ENCODE data around the gene CCND1. TPM values are rescaled to one million over a fixed set of nuclear protein-coding genes. Genes with fewer than 3 reads are reported as not detected.
"Not testable (repeated sequence)": the region's sequence is repeated elsewhere in the genome, so short reads cannot be mapped to it uniquely, and the experiment has no call there.

The CCND1 gene
- total and polyA plus RNA-seq, 2 of the 8 experiments (the other 6 are each of a cell fraction or from before 2014, with no cell fraction given) = 64.5 to 170 TPM

DNA sequence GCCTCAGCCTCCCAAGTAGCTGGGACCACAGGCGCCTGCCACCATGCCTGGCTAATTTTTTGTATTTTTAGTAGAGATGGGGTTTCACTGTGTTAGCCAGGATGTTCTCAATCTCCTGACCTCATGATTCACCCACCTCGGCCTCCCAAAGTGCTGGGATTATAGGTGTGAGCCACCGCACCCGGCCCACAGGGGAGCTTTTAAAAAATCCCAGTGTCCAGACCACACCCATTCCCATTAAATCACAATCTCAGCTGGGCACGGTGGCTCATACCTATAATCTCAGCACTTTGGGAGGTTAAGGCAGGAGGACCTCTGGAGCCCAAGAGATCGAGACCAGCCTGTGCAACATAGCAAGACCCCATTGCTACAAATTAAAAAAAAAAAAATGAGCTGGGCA lies 55.0 kb downstream of the CCND1 start:
- ChIA-PET CTCF (ENCODE audit: partially characterized antibody) (interaction anchor here (0.9 to 3.6 kb wide), 5 partner anchors 11 to 496 kb away, joined by 3 to 20 read pairs (median 5); no protein-coding TSS in a partner anchor), POLR2A (ENCODE audit: partially characterized antibody) (interaction anchor here (0.9 to 2.3 kb wide), 3 partner anchors 10 to 46 kb away, joined by 3 to 5 read pairs (median 4); no protein-coding TSS in a partner anchor)
- not testable (repeated sequence) for H2AK5ac ChIP-seq (ENCODE audit: low read depth, low read length); H3K27ac ChIP-seq (ENCODE audit: low read depth, low read length); H2AFZ ChIP-seq (ENCODE audit: low read length); H2BK20ac ChIP-seq (ENCODE audit: low read length); H3K23ac ChIP-seq (ENCODE audit: insufficient read length); H3K4ac ChIP-seq (replicated peaks; ENCODE audit: insufficient read length, low read depth, low read length); H4K20me1 ChIP-seq (replicated peaks in 1 of 2; ENCODE audit: control insufficient read depth in 1 of 2, insufficient read depth in 2 of 2, low read length in 2 of 2); H3K4me2 ChIP-seq (ENCODE audit: insufficient read depth in 1 of 2, low read depth in 2 of 2, low read length in 2 of 2); H2BK5ac ChIP-seq (ENCODE audit: low read depth, low read length); H3K14ac ChIP-seq (ENCODE audit: insufficient read length); H2BK120ac ChIP-seq (replicated peaks; ENCODE audit: low read depth, low read length); H2BK15ac ChIP-seq (ENCODE audit: low read length); H3K9me3 ChIP-seq (ENCODE audit: insufficient read depth in 2 of 2, low read depth in 1 of 2, low read length in 1 of 2); H2BK12ac ChIP-seq (ENCODE audit: low read depth, low read length); FAIRE-seq; H4K8ac ChIP-seq (ENCODE audit: extremely low read depth, insufficient read depth, low read length); H3K23me2 ChIP-seq (ENCODE audit: low read depth, low read length); H3K9ac ChIP-seq (replicated peaks in 1 of 4; ENCODE audit: extremely low read depth in 1 of 4, low read depth in 3 of 4, low read length in 3 of 4); H3K79me1 ChIP-seq (ENCODE audit: low read depth, low read length); H3K4me3 ChIP-seq (ENCODE audit: extremely low read depth in 1 of 4, insufficient read depth in 2 of 4, low read depth in 3 of 4, low read length in 4 of 4); H3K27me3 ChIP-seq (replicated peaks in 1 of 4; ENCODE audit: control insufficient read depth in 3 of 4, extremely low read depth in 1 of 4, insufficient read depth in 3 of 4, low read length in 3 of 4); H3K79me2 ChIP-seq (ENCODE audit: control insufficient read depth in 1 of 2, insufficient read depth in 2 of 2, low read length in 2 of 2); H4K91ac ChIP-seq (replicated peaks; ENCODE audit: insufficient read length, low read length); H4K5ac ChIP-seq (ENCODE audit: insufficient read length, low read depth, low read length); H3K56ac ChIP-seq (replicated peaks; ENCODE audit: insufficient read length, low read depth, low read length); DNase-seq (ENCODE audit: low read depth in 1 of 2, low spot score in 2 of 2); H3K18ac ChIP-seq (ENCODE audit: extremely low read depth, low read length)
- H3K4me1 ChIP-seq (replicated peaks in 1 of 4; ENCODE audit: control insufficient read depth in 3 of 4, insufficient read depth in 4 of 4, low read length in 3 of 4) = peaks cover 2 to 20% (median 5%) of the 10 kb centered on the region in 4 experiments; a peak in 5 of 7 replicates
- 88% methylated on average over 6 of the region's 6 CpGs; no CpG with 5 or more reads in 1 of the 2 experiments for WGBS, 2 experiments (ENCODE audit: extremely low coverage in 1 of 2, insufficient coverage in 1 of 2, insufficient read length in 1 of 2, insufficient replicate concordance in 2 of 2, low coverage in 1 of 2, low lambda C conversion rate in 2 of 2, missing lambda C conversion rate in 1 of 2)
- H3K36me3 ChIP-seq (ENCODE audit: control insufficient read depth in 2 of 4, insufficient read depth in 4 of 4, low read length in 3 of 4) = peaks cover 0 to 10% (median 4%) of the 10 kb centered on the region in 4 experiments; a peak in 3 of 8 replicates

All from H1 (cell line).